SK-N-SH (cell line): Measurements from ENCODE around the gene FBXO27. TPM values are rescaled to one million over a fixed set of nuclear protein-coding genes. Genes with fewer than 3 reads are reported as not detected.

ENCODE experiments used
- CTCF ChIP-seq: fragments of 200-600 bp; sonication (generic); IDR thresholded peaks from 2 replicates; pipeline ENCODE4 v1.6.1; 2017; ENCODE audit warnings: antibody characterized with exemption, mild to moderate bottlenecking, moderate library complexity
- ELF1 ChIP-seq: IDR thresholded peaks from 2 replicates; pipeline ENCODE4 v1.4.0; 2012
- EZH2phosphoT487 ChIP-seq: fragments of 200-600 bp; sonication (generic); IDR thresholded peaks from 2 replicates; pipeline ENCODE4 v1.6.1; 2017; ENCODE audit warnings: low read depth, mixed run types, mild to moderate bottlenecking, antibody characterized with exemption, moderate library complexity, borderline replicate concordance
- FOXJ3 ChIP-seq: sonication (generic); formaldehyde crosslinking; IDR thresholded peaks from 2 replicates; pipeline ENCODE4 v1.5.1; 2020; ENCODE audit warnings: mild to moderate bottlenecking, missing genetic modification reagents
- GABPA ChIP-seq: IDR thresholded peaks from 2 replicates; pipeline ENCODE4 v1.4.0; 2012; ENCODE audit warnings: low read depth, mild to moderate bottlenecking
- GATA2 ChIP-seq: sonication (generic); formaldehyde crosslinking; IDR thresholded peaks from 2 replicates; pipeline ENCODE4 v1.5.0; 2020; ENCODE audit warnings: mild to moderate bottlenecking, missing genetic modification reagents
- JUND ChIP-seq: IDR thresholded peaks from 2 replicates; pipeline ENCODE4 v1.4.0; 2012
- MAX ChIP-seq: IDR thresholded peaks from 2 replicates; pipeline ENCODE4 v1.4.0; 2012; ENCODE audit warnings: low read depth
- MEF2A ChIP-seq: IDR thresholded peaks from 2 replicates; pipeline ENCODE4 v1.4.0; 2012; ENCODE audit warnings: low read depth, borderline replicate concordance
- MXI1 ChIP-seq: IDR thresholded peaks from 2 replicates; pipeline ENCODE4 v1.6.1; 2012; ENCODE audit warnings: mild to moderate bottlenecking, low read depth, low read length, improper control_type of control experiment
- RCOR1 ChIP-seq: fragments of 150-350 bp; IDR thresholded peaks from 2 replicates; pipeline ENCODE4 v1.6.1; 2017; ENCODE audit warnings: antibody characterized with exemption, low read length
- RXRA ChIP-seq: IDR thresholded peaks from 2 replicates; pipeline ENCODE4 v1.4.0; 2012; ENCODE audit warnings: low read depth, mild to moderate bottlenecking, borderline replicate concordance
- SMC3 ChIP-seq: IDR thresholded peaks from 2 replicates; pipeline ENCODE4 v1.6.1; 2012; ENCODE audit warnings: low read depth, low read length, improper control_type of control experiment
- TAF1 ChIP-seq: IDR thresholded peaks from 2 replicates; pipeline ENCODE4 v1.6.1; 2012; ENCODE audit warnings: low read depth, mild to moderate bottlenecking, low read length, moderate library complexity, borderline replicate concordance
- TCF12 ChIP-seq: IDR thresholded peaks from 2 replicates; pipeline ENCODE4 v1.4.0; 2012
- USF1 ChIP-seq: IDR thresholded peaks from 2 replicates; pipeline ENCODE4 v1.4.0; 2012; ENCODE audit warnings: low read depth, borderline replicate concordance
- YY1 ChIP-seq: IDR thresholded peaks from 2 replicates; pipeline ENCODE4 v1.4.0; 2012; ENCODE audit warnings: low read depth, mild to moderate bottlenecking
- ZBTB33 ChIP-seq: IDR thresholded peaks from 2 replicates; pipeline ENCODE4 v1.4.0; 2012; ENCODE audit warnings: low read depth, borderline replicate concordance
- polyA plus RNA-seq, 3 experiments: library from polyadenylated mRNA; depleted of rRNA; stranded (reverse); fragments of >200 nt; gene quantifications; 2 replicates each; pipeline ENCODE4 v1.2.3, GENCODE V29; 2012
- TF ChIP-seq, protein P1 (sequence below): IDR thresholded peaks from 2 replicates; pipeline ENCODE4 v1.6.1; 2012; ENCODE audit warnings: mild to moderate bottlenecking, low read depth, low read length, moderate library complexity
- TF ChIP-seq, protein P2 (sequence below): IDR thresholded peaks from 2 replicates; pipeline ENCODE4; 2012

The FBXO27 gene
- polyA plus RNA-seq, 1 of the 3 experiments (the other 2 are of a cell fraction) = 5.8 TPM

- TF ChIP-seq EZH2phosphoT487 (no peak), GATA2 (CRISPR knock-in tag) (no peak), GABPA (no peak), MAX (peak; percentile 53; the same call in 1 of the 2 replicates), MXI1 (no peak), FOXJ3 (CRISPR knock-in tag) (no peak), JUND (peak; percentile 76), TAF1 (no peak), CTCF (no peak), USF1 (no peak), MEF2A (0 out of 2 replicates have a peak, but pooled peaks have one; percentile 43), RXRA (no peak), TCF12 (peak; percentile 85), ZBTB33 (0 out of 2 replicates have a peak, but pooled peaks have one; percentile 53), SMC3 (no peak), RCOR1 (no peak), ELF1 (peak; percentile 23; the same call in 1 of the 2 replicates), YY1 (0 out of 2 replicates have a peak, but pooled peaks have one; percentile 61)
- TF ChIP-seq, protein P1, sequence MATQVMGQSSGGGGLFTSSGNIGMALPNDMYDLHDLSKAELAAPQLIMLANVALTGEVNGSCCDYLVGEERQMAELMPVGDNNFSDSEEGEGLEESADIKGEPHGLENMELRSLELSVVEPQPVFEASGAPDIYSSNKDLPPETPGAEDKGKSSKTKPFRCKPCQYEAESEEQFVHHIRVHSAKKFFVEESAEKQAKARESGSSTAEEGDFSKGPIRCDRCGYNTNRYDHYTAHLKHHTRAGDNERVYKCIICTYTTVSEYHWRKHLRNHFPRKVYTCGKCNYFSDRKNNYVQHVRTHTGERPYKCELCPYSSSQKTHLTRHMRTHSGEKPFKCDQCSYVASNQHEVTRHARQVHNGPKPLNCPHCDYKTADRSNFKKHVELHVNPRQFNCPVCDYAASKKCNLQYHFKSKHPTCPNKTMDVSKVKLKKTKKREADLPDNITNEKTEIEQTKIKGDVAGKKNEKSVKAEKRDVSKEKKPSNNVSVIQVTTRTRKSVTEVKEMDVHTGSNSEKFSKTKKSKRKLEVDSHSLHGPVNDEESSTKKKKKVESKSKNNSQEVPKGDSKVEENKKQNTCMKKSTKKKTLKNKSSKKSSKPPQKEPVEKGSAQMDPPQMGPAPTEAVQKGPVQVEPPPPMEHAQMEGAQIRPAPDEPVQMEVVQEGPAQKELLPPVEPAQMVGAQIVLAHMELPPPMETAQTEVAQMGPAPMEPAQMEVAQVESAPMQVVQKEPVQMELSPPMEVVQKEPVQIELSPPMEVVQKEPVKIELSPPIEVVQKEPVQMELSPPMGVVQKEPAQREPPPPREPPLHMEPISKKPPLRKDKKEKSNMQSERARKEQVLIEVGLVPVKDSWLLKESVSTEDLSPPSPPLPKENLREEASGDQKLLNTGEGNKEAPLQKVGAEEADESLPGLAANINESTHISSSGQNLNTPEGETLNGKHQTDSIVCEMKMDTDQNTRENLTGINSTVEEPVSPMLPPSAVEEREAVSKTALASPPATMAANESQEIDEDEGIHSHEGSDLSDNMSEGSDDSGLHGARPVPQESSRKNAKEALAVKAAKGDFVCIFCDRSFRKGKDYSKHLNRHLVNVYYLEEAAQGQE = no peak
- TF ChIP-seq, protein P2, sequence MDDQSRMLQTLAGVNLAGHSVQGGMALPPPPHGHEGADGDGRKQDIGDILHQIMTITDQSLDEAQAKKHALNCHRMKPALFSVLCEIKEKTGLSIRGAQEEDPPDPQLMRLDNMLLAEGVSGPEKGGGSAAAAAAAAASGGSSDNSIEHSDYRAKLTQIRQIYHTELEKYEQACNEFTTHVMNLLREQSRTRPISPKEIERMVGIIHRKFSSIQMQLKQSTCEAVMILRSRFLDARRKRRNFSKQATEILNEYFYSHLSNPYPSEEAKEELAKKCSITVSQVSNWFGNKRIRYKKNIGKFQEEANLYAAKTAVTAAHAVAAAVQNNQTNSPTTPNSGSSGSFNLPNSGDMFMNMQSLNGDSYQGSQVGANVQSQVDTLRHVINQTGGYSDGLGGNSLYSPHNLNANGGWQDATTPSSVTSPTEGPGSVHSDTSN = peak; percentile 81
Observed at GRCh38 chr19:39078436-39079200, 46.3 kb upstream of the FBXO27 start (continued).
